ENCODE measurements around the gene PCDHGA10.
A peak's percentile ranks its signal among the peaks of the same experiment; 100 is the strongest.
"Not testable (repeated sequence)": the region's sequence is repeated elsewhere in the genome, so short reads cannot be mapped to it uniquely, and the experiment has no call there.

DNA sequence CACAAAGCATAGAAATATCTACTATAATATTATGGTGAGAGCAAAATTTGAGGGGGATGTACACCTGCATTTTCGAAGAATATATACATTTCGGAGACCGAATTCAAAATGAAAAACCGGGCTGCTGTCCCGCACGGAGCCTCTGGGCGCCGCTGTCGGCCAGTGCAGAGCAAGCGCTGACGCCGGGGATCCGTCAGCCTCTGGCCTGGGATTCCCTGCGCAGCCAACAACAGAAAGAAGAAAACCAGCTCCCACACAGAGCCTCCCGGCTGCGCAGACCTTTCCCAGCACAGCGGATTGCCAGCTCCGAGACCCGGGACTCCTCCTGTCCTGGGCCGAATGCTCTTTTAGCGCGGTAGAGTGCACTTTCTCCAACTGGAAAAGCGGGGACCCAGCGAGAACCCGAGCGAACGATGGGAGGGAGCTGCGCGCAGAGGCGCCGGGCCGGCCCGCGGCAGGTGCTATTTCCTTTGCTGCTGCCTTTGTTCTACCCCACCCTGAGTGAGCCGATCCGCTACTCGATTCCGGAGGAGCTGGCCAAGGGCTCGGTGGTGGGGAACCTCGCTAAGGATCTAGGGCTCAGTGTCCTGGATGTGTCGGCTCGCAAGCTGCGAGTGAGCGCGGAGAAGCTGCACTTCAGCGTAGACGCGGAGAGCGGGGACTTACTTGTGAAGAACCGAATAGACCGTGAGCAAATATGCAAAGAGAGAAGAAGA, 4.8 kb upstream of the PCDHGA10 start, which contains the start of gene PCDHGB6:
- TF ChIP-seq EP300 (IDR thresholded peaks at IDR 0.05) = not testable (repeated sequence)
- TF ChIP-seq, protein P1, sequence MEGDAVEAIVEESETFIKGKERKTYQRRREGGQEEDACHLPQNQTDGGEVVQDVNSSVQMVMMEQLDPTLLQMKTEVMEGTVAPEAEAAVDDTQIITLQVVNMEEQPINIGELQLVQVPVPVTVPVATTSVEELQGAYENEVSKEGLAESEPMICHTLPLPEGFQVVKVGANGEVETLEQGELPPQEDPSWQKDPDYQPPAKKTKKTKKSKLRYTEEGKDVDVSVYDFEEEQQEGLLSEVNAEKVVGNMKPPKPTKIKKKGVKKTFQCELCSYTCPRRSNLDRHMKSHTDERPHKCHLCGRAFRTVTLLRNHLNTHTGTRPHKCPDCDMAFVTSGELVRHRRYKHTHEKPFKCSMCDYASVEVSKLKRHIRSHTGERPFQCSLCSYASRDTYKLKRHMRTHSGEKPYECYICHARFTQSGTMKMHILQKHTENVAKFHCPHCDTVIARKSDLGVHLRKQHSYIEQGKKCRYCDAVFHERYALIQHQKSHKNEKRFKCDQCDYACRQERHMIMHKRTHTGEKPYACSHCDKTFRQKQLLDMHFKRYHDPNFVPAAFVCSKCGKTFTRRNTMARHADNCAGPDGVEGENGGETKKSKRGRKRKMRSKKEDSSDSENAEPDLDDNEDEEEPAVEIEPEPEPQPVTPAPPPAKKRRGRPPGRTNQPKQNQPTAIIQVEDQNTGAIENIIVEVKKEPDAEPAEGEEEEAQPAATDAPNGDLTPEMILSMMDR (IDR thresholded peaks at IDR 0.05) = peak; percentile 18 to 49 (median 23)

Data from esophagus muscularis mucosa (tissue), 3 donors.